NCI-H446 (cell line): ENCODE results near the gene HP1BP3.

ENCODE experiments used
- DNase-seq, 2 experiments: peaks; one replicate each; lab custom pipeline; 2025; lab: John Stamatoyannopoulos, UW

The HP1BP3 gene

DNA sequence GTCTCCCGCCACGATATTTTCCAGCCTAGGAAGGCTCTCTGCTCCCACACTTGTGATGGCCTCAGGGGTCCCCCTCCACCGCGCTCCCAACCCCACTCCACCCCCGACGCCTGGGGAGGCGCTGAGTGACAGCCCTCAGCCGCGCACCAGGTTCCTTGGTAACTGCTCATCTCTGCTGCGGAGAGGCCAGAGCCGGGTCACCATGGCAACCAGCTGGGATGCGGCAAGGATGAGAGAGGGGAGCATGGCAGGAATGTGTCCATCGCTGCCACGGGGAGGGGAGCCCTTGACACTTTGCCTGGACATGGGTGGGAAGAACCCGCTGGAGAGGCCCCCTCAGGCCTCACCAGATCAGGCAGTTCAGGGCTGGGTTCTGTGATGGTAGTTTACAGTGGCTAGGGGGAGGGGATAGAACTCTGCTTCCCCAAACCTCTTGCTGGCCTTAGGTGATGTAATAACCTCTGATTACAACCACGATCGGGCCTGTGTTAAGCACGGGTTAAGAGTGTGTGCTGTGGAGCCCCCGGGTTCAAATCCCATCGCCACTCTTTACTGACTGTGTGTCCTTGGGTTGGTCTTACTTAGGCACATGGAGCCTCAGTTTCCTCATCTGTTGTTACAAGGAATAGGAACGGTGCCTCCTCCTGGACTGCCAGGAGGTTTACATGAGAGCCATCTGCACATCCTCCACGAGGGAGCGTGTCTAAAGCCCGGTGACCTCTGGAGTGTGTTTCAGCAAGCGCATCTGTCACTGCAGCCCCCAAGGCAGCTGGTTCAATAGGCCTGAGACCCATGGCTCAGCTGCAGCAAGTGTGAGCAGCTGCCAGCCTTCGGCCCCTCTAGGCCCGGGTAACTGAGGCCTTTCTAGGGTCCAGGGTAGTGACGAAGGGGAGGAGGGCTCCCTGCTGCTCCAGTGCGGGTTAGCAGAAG lies 75.6 kb downstream of the HP1BP3 start:
- no peak for DNase-seq

DNA sequence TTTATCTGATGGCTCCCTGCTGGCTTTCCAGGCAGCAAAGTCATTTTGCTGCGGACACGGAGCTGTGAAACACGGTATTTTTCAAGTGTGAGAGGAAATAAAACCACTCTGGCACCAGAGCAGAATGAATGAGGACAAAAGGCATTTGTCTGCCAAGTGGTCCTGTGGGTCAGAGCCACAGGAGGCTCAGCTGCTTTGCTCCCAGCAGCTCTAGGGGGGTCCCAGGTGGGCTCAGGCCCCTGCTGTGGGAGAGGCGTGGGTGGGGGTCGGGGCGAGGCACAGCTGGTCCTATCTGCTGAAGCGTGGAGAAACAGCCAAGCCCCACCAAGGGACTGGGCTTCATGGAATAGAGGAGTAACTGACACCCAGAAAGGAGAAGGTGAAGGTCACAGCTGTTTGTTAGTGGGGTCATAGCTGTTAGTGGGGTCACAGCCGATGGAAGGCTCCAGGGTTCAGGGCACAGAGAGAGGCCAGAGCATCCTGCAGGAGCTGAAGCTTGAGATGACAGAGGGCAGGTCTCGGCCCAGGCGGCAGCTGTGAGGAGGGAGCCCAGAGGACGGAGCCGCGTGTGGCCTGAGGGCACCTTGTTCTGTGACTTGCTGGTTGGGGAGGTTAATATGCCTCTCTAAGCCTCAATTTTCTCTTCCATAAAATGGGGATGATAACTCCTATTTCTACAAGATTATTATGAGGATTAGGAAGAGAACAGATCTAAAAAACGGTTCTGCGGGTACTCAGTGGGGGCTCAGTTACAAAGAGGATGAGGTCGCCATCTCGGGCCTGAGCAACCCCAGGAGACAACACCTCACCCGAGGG lies 76.4 kb downstream of the HP1BP3 start:
- no peak for DNase-seq

DNA sequence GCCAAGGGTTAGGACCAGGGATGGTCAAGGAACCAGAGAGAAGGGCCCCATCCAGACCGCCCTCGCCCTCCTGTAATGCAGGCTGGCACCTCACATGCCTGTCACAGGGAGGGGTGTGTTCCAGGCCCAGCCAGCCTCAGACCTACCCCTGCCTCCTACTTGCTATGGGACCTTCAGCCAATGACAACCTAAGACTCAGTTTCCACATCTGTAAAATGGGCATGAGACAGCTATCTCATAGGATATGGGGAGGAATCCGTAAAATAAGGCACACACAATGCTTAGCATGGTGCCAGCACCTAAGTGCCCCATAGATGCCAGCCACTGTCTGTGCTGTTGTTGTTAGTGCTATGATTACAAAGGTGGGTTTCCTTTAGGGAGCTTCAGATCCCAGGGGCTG lies 77.2 kb downstream of the HP1BP3 start:
- no peak for DNase-seq

DNA sequence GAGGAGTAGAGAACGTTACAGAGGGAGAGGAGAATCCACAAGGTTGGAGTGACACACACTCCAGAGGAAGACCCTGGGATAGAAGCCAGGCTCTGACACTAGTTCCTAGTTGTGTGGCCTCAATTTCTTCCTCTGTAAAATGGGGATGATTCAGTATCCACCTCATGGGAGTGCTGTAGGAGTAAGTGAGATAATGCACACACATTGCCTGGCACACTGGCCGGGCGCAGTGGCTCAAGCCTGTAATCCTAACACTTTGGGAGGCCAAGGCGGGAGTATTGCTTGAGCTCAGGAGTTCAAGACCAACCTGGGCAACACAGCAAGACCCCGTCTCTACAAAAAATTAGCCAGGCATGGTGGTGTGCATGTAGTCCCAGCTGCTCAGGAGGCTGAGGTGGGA lies 78.2 kb downstream of the HP1BP3 start:
- DNase-seq = no peak

GRCh38 chr1:20708057-20708456 lies 79.0 kb downstream of the HP1BP3 start:
- no peak for DNase-seq

DNA sequence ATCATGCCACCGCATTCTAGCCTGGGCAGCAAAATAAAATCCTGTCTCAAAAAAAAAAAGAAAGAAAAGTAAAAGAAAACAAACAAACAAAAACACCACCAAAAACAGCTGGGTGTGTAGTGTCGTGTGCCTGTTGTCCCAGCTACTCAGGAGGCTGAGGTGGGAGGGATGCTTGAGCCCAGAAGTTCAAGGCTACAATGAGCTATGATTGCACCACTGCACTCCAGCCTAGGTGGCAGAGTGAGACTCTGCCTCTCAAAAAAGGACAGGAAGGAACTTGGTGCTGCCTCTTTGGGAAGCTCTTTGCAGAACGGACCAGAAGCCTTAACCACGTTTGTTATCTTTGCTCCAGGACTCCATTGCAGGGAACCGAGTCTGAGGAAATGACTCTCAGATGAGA lies 80.3 kb downstream of the HP1BP3 start:
- no peak for DNase-seq

GRCh38 chr1:20705203-20705755 lies 81.8 kb downstream of the HP1BP3 start:
- DNase-seq = no peak

- no peak for DNase-seq
Observed at GRCh38 chr1:20704390-20705202, 82.5 kb downstream of the HP1BP3 start.

DNA sequence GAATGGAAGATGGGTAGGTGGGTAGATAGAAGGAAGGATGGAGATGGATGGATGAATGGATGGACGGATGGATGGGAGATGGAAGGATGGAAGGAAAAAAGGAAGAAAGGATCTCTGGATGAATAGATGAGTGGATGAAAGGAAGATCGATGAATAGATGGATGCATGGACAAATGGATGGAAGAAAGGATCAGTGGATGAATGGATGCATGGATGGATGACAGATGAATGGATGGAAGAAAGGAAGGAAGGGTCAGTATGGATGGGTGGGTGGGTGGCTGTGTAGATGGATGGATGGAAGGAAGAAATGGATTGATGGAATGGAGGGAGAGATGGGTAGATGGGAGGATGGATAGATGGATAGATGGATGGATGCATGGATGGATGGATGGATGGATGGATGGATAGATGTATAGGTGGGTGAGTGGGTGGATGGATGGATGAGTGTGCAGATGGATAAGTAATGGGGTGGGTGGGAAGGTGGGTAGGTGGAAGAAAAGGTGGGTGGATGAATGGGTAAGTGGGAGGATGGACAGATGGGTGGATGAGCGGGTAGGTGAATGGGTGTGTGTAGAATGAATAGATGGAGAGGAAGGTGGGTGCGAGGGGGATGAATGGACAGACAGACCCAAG lies 83.9 kb downstream of the HP1BP3 start:
- no peak for DNase-seq

- no peak for DNase-seq
Observed at GRCh38 chr1:20702416-20702815, 84.7 kb downstream of the HP1BP3 start.

DNA sequence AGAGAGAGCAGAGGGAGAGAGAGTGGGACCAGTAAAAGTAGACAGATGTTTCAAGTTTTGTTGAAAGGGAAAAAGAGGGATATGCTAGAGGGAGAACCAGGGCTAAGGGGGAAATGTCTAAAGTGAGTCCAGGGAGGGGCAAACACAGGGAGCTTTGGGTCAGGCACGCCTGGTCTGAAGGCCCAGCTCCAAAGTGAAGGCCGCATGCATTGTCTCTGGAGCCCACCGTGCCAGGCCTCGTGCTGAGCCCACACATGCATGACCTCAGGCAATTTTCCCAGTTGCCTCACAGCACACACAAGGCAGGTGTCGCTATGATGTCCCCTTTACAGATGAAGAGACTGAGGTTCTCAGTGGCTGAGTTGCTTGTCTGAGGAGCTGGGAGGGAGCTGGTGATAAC lies 85.3 kb downstream of the HP1BP3 start:
- no peak for DNase-seq

- no peak for DNase-seq
Observed at GRCh38 chr1:20701446-20701845, 85.7 kb downstream of the HP1BP3 start.

GRCh38 chr1:20700636-20701215 lies 86.4 kb downstream of the HP1BP3 start:
- DNase-seq = no peak

GRCh38 chr1:20699558-20699957 lies 87.5 kb downstream of the HP1BP3 start:
- no peak for DNase-seq

- DNase-seq = no peak
Observed at GRCh38 chr1:20698195-20698910, 88.8 kb downstream of the HP1BP3 start.

DNA sequence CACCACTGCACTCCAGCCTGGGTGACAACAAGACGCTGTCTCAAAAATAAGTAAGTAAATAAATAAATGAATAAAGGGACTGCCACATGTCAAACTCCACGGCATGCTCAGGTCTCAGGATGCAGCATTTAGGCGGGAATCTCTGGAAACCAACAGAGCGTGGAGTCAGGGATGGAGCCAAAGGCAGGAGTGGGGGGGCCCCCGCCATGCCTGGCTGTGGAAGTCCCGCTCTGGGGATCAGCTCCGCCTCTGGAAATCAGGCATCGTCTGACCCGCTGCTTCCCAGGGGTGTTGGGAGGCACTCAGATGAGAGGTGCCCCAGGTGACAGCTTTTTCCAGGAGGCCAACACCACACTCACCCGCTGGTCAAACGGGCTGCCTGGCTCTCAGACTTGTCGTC lies 89.5 kb downstream of the HP1BP3 start:
- no peak for DNase-seq

DNA sequence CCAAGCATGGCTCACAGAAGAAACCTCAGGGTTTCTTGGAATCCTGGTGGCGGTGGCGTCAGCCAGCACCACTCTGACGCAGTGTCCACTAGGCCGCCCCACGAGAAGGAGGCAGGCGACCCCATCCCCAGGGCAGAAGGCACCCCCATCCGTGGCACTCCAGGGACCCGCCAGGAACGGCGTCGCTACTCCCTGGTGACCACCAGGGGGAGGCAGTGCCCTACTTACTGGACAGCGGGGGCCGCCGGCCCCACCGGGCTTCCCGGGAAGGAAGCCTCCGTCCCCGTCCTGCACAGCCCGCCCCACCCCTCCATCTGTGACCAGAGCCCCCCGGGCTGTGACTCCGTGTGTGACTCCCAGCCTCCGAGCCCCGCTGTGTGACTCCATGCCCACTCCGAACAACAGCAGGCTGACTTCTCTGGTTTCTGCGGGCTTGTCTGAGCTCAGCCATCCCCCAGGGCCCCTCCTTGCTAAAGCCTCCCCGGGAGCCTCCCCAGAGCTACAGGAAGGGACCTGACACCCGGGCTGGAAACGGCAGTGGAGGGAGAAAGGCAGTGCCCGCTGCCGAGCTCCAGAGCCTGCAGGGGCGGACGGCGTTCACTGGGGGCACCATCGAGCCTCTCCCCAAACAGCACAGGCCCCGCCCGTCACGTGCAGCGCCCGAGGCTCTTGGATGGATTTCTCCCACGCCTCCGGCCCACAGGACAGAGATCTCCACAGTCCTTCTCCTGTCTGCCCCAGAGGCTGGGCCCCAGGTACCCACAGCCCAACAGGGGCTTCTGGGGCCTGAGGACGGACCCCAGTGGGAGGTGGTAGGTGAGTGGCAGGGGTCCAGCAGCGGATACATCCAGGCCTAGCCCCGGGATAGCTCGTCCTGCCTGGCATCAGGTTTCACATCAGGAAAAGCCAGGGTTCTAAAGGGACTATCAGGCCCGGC lies 90.4 kb downstream of the HP1BP3 start:
- peak; percentile 80 to 91 for DNase-seq

- DNase-seq = no peak
Observed at GRCh38 chr1:20695515-20695914, 91.6 kb downstream of the HP1BP3 start.

GRCh38 chr1:20693623-20694022 lies 93.5 kb downstream of the HP1BP3 start:
- no peak for DNase-seq
